PC-9 (cell line): ENCODE measurements around the gene IFNAR2. TPM values are rescaled to one million over a fixed set of nuclear protein-coding genes. Genes with fewer than 3 reads are reported as not detected.
A peak's percentile ranks its signal among the peaks of the same experiment; 100 is the strongest.

Experiments
- BruUV-seq: library from RNA; stranded (reverse); fragments of 400-500 nt; replicated peaks from 2 replicates; lab custom pipeline; 2021; lab: Mats Ljungman, UMichigan
- CTCF ChIA-PET: fragments of 300-600 bp; sonication (Branson Sonifier 250); formaldehyde crosslinking; loops from one replicate; lab custom pipeline; 2022; ENCODE audit warnings: antibody characterized with exemption; lab: Charles Lee
- POLR2A ChIA-PET: fragments of 300-600 bp; sonication (Branson Sonifier 250); formaldehyde crosslinking; loops from one replicate; lab custom pipeline; 2022; ENCODE audit warnings: antibody characterized with exemption; ENCODE audit not compliant: unreplicated experiment; lab: Charles Lee
- DNase-seq, 2 experiments: peaks; one replicate each; pipeline versions ENCODE4 v3.0.0 to v3.0.0-alpha.2; 2015 to 2022; ENCODE audit warnings: mixed read lengths in 1 of 2
- H2AFZ ChIP-seq: fragments of 200-600 bp; sonication (generic); 2 replicates; pipeline ENCODE4 v1.8.1; 2017; ENCODE audit warnings: antibody characterized with exemption
- H3F3A ChIP-seq: fragments of 200-600 bp; sonication (generic); 2 replicates; pipeline ENCODE4 v1.8.1; 2017; ENCODE audit warnings: antibody characterized with exemption, mild to moderate bottlenecking, low read depth; ENCODE audit not compliant: insufficient read depth
- H3K27ac ChIP-seq: fragments of 200-600 bp; sonication (generic); 2 replicates; pipeline ENCODE4 v1.6.1; 2016; ENCODE audit warnings: mixed run types
- H3K27me3 ChIP-seq: fragments of 200-600 bp; sonication (generic); 2 replicates; pipeline ENCODE4 v1.6.1; 2016; ENCODE audit warnings: low read depth, mixed run types; ENCODE audit not compliant: insufficient read depth
- H3K36me3 ChIP-seq: fragments of 200-600 bp; sonication (generic); 2 replicates; pipeline ENCODE4 v1.6.1; 2016; ENCODE audit warnings: low read depth, mixed run types
- H3K4me1 ChIP-seq: fragments of 200-600 bp; sonication (generic); replicated peaks from 2 replicates; pipeline ENCODE4 v1.6.1; 2016; ENCODE audit warnings: mixed run types; ENCODE audit not compliant: insufficient read depth
- H3K4me2 ChIP-seq: fragments of 200-600 bp; sonication (generic); 2 replicates; pipeline ENCODE4 v1.6.1; 2017; ENCODE audit warnings: mixed run types
- H3K4me3 ChIP-seq: fragments of 200-600 bp; sonication (generic); 2 replicates; pipeline ENCODE4 v1.6.1; 2016; ENCODE audit warnings: mixed run types
- H3K79me2 ChIP-seq: fragments of 200-600 bp; sonication (generic); 2 replicates; pipeline ENCODE4 v1.6.1; 2017; ENCODE audit warnings: low read depth, mixed run types
- H3K9me2 ChIP-seq: fragments of 200-600 bp; sonication (generic); 2 replicates; pipeline ENCODE4 v1.8.1; 2017; ENCODE audit warnings: mild to moderate bottlenecking; ENCODE audit not compliant: insufficient read depth
- H3K9me3 ChIP-seq: fragments of 200-600 bp; sonication (generic); 2 replicates; pipeline ENCODE4 v1.8.1; 2016; ENCODE audit warnings: low read depth; ENCODE audit not compliant: insufficient read depth
- H4K20me1 ChIP-seq: fragments of 200-600 bp; sonication (generic); 2 replicates; pipeline ENCODE4 v1.8.1; 2017; ENCODE audit not compliant: insufficient read depth
- CTCF ChIP-seq: fragments of 200-600 bp; sonication (generic); conservative IDR thresholded peaks from 2 replicates; pipeline ENCODE4 v1.6.1; 2017; ENCODE audit warnings: mixed run types, antibody characterized with exemption, mild to moderate bottlenecking, moderate library complexity
- EZH2 ChIP-seq: fragments of 200-600 bp; sonication (generic); IDR thresholded peaks from 2 replicates; pipeline ENCODE4 v1.8.0; 2017; ENCODE audit warnings: antibody characterized with exemption, low read depth
- intact Hi-C: fragments of 100-400 bp; cut with micrococcal nuclease; formaldehyde crosslinking; loops from one replicate; pipeline ENCODE4 v1.10.0; 2022; ENCODE audit not compliant: unreplicated experiment
- total RNA-seq: library from RNA; stranded (reverse); gene quantifications from 2 replicates; pipeline ENCODE4 v1.2.3, GENCODE V29; 2021

The IFNAR2 gene
- total RNA-seq, 1 experiment from 2014 or later, result 10.3 TPM

DNA sequence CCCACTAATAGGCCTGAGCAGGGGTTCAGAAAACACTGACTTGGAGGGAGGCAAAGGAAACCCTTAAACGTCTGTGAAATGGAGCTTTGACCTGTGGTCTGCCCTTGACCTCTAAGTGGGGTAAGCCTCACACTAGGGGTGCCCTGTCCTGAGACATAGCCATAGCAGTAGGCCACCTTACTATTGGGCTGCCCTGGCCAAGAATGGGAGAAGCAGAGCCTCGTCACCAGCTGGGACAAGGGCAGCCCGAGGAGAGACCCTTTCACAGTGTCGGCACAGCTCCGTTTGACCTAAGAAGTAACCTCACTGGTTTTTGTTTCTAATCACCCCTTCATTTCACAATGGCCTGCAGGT, 26.4 kb upstream of the IFNAR2 start:
- H3F3A ChIP-seq, result peaks cover 8% of the 10 kb centered on the region; the same call in 1 of the 2 replicates
- H3K9me2 ChIP-seq, result no peaks in the 10 kb centered on the region
- no peaks in the 10 kb centered on the region for H3K79me2 ChIP-seq
- no peaks in the 10 kb centered on the region for H3K9me3 ChIP-seq
- intact Hi-C loops, result no loop called here
- H2AFZ ChIP-seq, result no peak overlapping the region
- no peak for TF ChIP-seq EZH2
- POLR2A ChIA-PET, result interaction anchor here (0.6 kb wide), 1 partner anchor 203 kb away, joined by 6 read pairs; no protein-coding TSS in a partner anchor
- H4K20me1 ChIP-seq, result no peaks in the 10 kb centered on the region
- H3K4me1 ChIP-seq, result peaks cover 13% of the 10 kb centered on the region
- DNase-seq, result no peak
- no TSS peak for BruUV-seq
- no peak overlapping the region for H3K4me2 ChIP-seq
- no peaks in the 10 kb centered on the region for H3K36me3 ChIP-seq
- no peak overlapping the region for H3K4me3 ChIP-seq
- CTCF ChIA-PET, result no interaction called here
- H3K27ac ChIP-seq, result peak overlapping the region; percentile 50; the same call in 1 of the 2 replicates
- H3K27me3 ChIP-seq, result no peaks in the 10 kb centered on the region

- no peak for TF ChIP-seq EZH2
- no peak for TF ChIP-seq CTCF
- no peaks in the 10 kb centered on the region for H3K79me2 ChIP-seq
- DNase-seq, result no peak
- no peaks in the 10 kb centered on the region for H4K20me1 ChIP-seq
- peaks cover 8% of the 10 kb centered on the region; the same call in 1 of the 2 replicates for H3F3A ChIP-seq
- no peak overlapping the region for H3K4me3 ChIP-seq
- H2AFZ ChIP-seq, result no peak overlapping the region
- no peaks in the 10 kb centered on the region for H3K36me3 ChIP-seq
- H3K9me3 ChIP-seq, result no peaks in the 10 kb centered on the region
- BruUV-seq, result no TSS peak
- H3K27ac ChIP-seq, result no peak overlapping the region
- ChIA-PET POLR2A (no interaction called here), CTCF (no interaction called here)
- no peak overlapping the region for H3K4me2 ChIP-seq
- no peaks in the 10 kb centered on the region for H3K9me2 ChIP-seq
- H3K4me1 ChIP-seq, result peaks cover 11% of the 10 kb centered on the region
- intact Hi-C loops, result no loop called here
- H3K27me3 ChIP-seq, result no peaks in the 10 kb centered on the region
These were observed 24.3 kb upstream of the IFNAR2 start for GRCh38 chr21:33205476-33205875.

GRCh38 chr21:33206771-33207281, 22.9 kb upstream of the IFNAR2 start:
- no peaks in the 10 kb centered on the region for H3K27me3 ChIP-seq
- no peaks in the 10 kb centered on the region for H3K9me3 ChIP-seq
- BruUV-seq, result no TSS peak
- intact Hi-C loops, result no loop called here
- no peak for DNase-seq
- CTCF ChIA-PET, result no interaction called here
- TF ChIP-seq CTCF (no peak), EZH2 (no peak)
- no peak overlapping the region for H3K27ac ChIP-seq
- peaks cover 8% of the 10 kb centered on the region; the same call in 1 of the 2 replicates for H3F3A ChIP-seq
- POLR2A ChIA-PET, result no interaction called here
- no peaks in the 10 kb centered on the region for H3K36me3 ChIP-seq
- H2AFZ ChIP-seq, result no peak overlapping the region
- H3K79me2 ChIP-seq, result no peaks in the 10 kb centered on the region
- peaks cover 11% of the 10 kb centered on the region for H3K4me1 ChIP-seq
- no peaks in the 10 kb centered on the region for H3K9me2 ChIP-seq
- H3K4me2 ChIP-seq, result no peak overlapping the region
- no peak overlapping the region for H3K4me3 ChIP-seq
- no peaks in the 10 kb centered on the region for H4K20me1 ChIP-seq
